HG02852 (cell line): ENCODE results near the gene SLC12A7.
"Not testable (repeated sequence)": the region's sequence is repeated elsewhere in the genome, so short reads cannot be mapped to it uniquely, and the experiment has no call there.

Source experiments
- ATAC-seq: cut with Tn5 transposase; IDR thresholded peaks from one replicate; pipeline ENCODE4 v1.9.1; 2021; ENCODE audit warnings: mild to moderate bottlenecking, moderate library complexity; ENCODE audit not compliant: unreplicated experiment

The SLC12A7 gene

GRCh38 chr5:1099926-1100663, 11.8 kb downstream of the SLC12A7 start:
- no peak for ATAC-seq

GRCh38 chr5:1098986-1099597, 12.8 kb downstream of the SLC12A7 start:
- no peak for ATAC-seq

- not testable (repeated sequence) for ATAC-seq
Measured at GRCh38 chr5:1097988-1098385, 13.9 kb downstream of the SLC12A7 start.

GRCh38 chr5:1097381-1097987, 14.4 kb downstream of the SLC12A7 start:
- ATAC-seq, result no peak

- no peak for ATAC-seq
Measured at GRCh38 chr5:1096838-1097237, 15.0 kb downstream of the SLC12A7 start.

- ATAC-seq, result no peak
Measured at GRCh38 chr5:1095990-1096363, 15.9 kb downstream of the SLC12A7 start.

- no peak for ATAC-seq
Measured at GRCh38 chr5:1095302-1095989, 16.4 kb downstream of the SLC12A7 start.

- ATAC-seq, result no peak
Measured at GRCh38 chr5:1094670-1095190, 17.1 kb downstream of the SLC12A7 start.

- ATAC-seq, result no peak
Measured at GRCh38 chr5:1093361-1093760, 18.5 kb downstream of the SLC12A7 start.

GRCh38 chr5:1092122-1092521, 19.7 kb downstream of the SLC12A7 start:
- no peak for ATAC-seq

- ATAC-seq, result no peak
Measured at GRCh38 chr5:1091632-1092031, 20.2 kb downstream of the SLC12A7 start.

GRCh38 chr5:1090538-1090937, 21.3 kb downstream of the SLC12A7 start:
- ATAC-seq, result no peak

GRCh38 chr5:1089621-1090040, 22.2 kb downstream of the SLC12A7 start:
- ATAC-seq, result no peak

GRCh38 chr5:1089146-1089545, 22.7 kb downstream of the SLC12A7 start:
- ATAC-seq, result no peak

GRCh38 chr5:1088726-1089125, 23.1 kb downstream of the SLC12A7 start:
- ATAC-seq, result no peak

GRCh38 chr5:1088031-1088430, 23.8 kb downstream of the SLC12A7 start:
- ATAC-seq, result no peak

GRCh38 chr5:1087428-1087827, 24.4 kb downstream of the SLC12A7 start:
- no peak for ATAC-seq

- ATAC-seq, result no peak
Measured at GRCh38 chr5:1086871-1087270, 25.0 kb downstream of the SLC12A7 start.

GRCh38 chr5:1086137-1086536, 25.7 kb downstream of the SLC12A7 start:
- no peak for ATAC-seq

- no peak for ATAC-seq
Measured at GRCh38 chr5:1085391-1085790, 26.5 kb downstream of the SLC12A7 start.

- no peak for ATAC-seq
Measured at GRCh38 chr5:1083823-1084605, 27.8 kb downstream of the SLC12A7 start.
